ENCODE data around the gene WDR77. TPM values are rescaled to one million over a fixed set of nuclear protein-coding genes. Genes with fewer than 3 reads are reported as not detected.
A peak's percentile ranks its signal among the peaks of the same experiment; 100 is the strongest.

The WDR77 gene
- total and polyA plus RNA-seq, 9 of the 15 experiments (the other 6 are each of a cell fraction or from before 2014, with no cell fraction given) = 20.6 to 160 (median 75.3) TPM

GRCh38 chr1:111466480-111466879 is 17.4 kb upstream of the WDR77 start (continued):
- no peak for TF ChIP-seq TAF1 (IDR thresholded peaks at IDR 0.05; ENCODE audit: control insufficient read depth, extremely low read depth, insufficient read depth, low read length, severe bottlenecking)

- in situ Hi-C loops (cut with MboI) = no loop called here
- 63% methylated on average over 2 of the region's 2 CpGs for WGBS (ENCODE audit: insufficient coverage, low coverage, missing lambda C conversion rate)
Observed at GRCh38 chr1:111465754-111466153, 16.7 kb upstream of the WDR77 start.

More at GRCh38 chr1:111465754-111466153, 16.7 kb upstream of the WDR77 start:
- DNase-seq (ENCODE audit: extremely low read depth in 1 of 4, low spot score in 3 of 4) (no peak), ATAC-seq (no peak), FAIRE-seq (no peak)
- no peak overlapping the region for H3K9ac ChIP-seq (ENCODE audit: insufficient read depth in 1 of 2, low read depth in 2 of 2, low read length in 2 of 2)
- H3K4me1 ChIP-seq (replicated peaks in 1 of 2; ENCODE audit: control insufficient read depth in 2 of 2, insufficient read depth in 2 of 2, low read length in 2 of 2) = peaks cover 7 to 34% of the 10 kb centered on the region in 2 experiments; a peak in 4 of 5 replicates
- no peak overlapping the region for H3K4me2 ChIP-seq (ENCODE audit: insufficient read depth, low read length)
- H3K9me1 ChIP-seq (ENCODE audit: control insufficient read depth, insufficient read depth, low read length) = no peaks in the 10 kb centered on the region
- peaks cover 49% of the 10 kb centered on the region for H3K36me3 ChIP-seq (ENCODE audit: control insufficient read depth, insufficient read depth, low read length)
- H3K9me3 ChIP-seq (replicated peaks; ENCODE audit: control insufficient read depth, insufficient read depth, low read depth, low read length) = no peaks in the 10 kb centered on the region
- H3K4me3 ChIP-seq = no peak overlapping the region
- no peak overlapping the region for H2AFZ ChIP-seq (ENCODE audit: low read depth, low read length)
- BruUV-seq (replicated peaks) = no TSS peak
- ChIA-PET CTCF (ENCODE audit: low intra/inter-chr PET ratio) (no interaction called here), POLR2A (interaction anchor here (0.8 to 1.3 kb wide), 5 partner anchors 11 to 48 kb away, joined by 3 to 6 read pairs (median 4); no protein-coding TSS in a partner anchor)
- H3K27ac ChIP-seq (ENCODE audit: extremely low read depth, low read depth, low read length) = no peak overlapping the region
- H4K20me1 ChIP-seq (replicated peaks; ENCODE audit: control insufficient read depth, insufficient read depth, low read length) = no peaks in the 10 kb centered on the region
- H3K27me3 ChIP-seq (ENCODE audit: control insufficient read depth in 2 of 2, insufficient read depth in 2 of 2, low read length in 2 of 2) = no peaks in the 10 kb centered on the region
- no peaks in the 10 kb centered on the region for H3K79me2 ChIP-seq (ENCODE audit: control insufficient read depth, insufficient read depth, low read length)
- TF ChIP-seq ZBTB26 (CRISPR knock-in tag; IDR thresholded peaks at IDR 0.05) = no peak
- TF ChIP-seq, protein P1, sequence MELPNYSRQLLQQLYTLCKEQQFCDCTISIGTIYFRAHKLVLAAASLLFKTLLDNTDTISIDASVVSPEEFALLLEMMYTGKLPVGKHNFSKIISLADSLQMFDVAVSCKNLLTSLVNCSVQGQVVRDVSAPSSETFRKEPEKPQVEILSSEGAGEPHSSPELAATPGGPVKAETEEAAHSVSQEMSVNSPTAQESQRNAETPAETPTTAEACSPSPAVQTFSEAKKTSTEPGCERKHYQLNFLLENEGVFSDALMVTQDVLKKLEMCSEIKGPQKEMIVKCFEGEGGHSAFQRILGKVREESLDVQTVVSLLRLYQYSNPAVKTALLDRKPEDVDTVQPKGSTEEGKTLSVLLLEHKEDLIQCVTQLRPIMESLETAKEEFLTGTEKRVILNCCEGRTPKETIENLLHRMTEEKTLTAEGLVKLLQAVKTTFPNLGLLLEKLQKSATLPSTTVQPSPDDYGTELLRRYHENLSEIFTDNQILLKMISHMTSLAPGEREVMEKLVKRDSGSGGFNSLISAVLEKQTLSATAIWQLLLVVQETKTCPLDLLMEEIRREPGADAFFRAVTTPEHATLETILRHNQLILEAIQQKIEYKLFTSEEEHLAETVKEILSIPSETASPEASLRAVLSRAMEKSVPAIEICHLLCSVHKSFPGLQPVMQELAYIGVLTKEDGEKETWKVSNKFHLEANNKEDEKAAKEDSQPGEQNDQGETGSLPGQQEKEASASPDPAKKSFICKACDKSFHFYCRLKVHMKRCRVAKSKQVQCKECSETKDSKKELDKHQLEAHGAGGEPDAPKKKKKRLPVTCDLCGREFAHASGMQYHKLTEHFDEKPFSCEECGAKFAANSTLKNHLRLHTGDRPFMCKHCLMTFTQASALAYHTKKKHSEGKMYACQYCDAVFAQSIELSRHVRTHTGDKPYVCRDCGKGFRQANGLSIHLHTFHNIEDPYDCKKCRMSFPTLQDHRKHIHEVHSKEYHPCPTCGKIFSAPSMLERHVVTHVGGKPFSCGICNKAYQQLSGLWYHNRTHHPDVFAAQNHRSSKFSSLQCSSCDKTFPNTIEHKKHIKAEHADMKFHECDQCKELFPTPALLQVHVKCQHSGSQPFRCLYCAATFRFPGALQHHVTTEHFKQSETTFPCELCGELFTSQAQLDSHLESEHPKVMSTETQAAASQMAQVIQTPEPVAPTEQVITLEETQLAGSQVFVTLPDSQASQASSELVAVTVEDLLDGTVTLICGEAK (IDR thresholded peaks at IDR 0.05) = peak; percentile 86
- TF ChIP-seq, protein P1 (CRISPR knock-in tag; IDR thresholded peaks at IDR 0.05) = peak; percentile 50; the same call in 1 of the 2 replicates
- intact Hi-C loops (cut with micrococcal nuclease) = no loop called here
